ENCODE measurements around the gene MED9. TPM values are rescaled to one million over a fixed set of nuclear protein-coding genes. Genes with fewer than 3 reads are reported as not detected.
"Not testable (repeated sequence)": the region's sequence is repeated elsewhere in the genome, so short reads cannot be mapped to it uniquely, and the experiment has no call there.

Gene MED9
- total RNA-seq, 4 donors from 2014 or later = 3.2 to 17.4 (median 13.4) TPM

DNA sequence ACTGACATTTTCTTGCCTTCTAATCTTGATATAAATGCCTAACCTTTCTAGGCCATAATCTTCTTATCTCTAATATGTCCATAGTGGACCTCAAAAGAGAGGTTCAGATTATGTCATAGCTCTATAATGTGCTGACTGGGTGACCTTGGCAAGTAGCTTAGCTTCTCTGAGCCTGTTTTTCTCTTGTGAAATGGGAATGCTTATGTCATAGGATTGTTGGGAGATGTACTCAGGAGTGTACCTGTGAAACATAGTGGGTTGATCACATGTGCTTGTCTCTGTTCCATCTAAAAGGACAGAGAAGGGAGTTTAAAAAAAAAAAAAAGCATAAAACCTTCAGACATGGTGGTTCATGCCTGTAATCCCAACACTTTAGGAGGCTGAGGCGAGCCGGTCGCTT lies 2.4 kb downstream of the MED9 start:
- Histone ChIP-seq H3K4me1 (peaks cover 0 to 22% of the 10 kb centered on the region in 2 donors), H3K36me3 (no peaks in the 10 kb centered on the region), H3K4me3 (no peak overlapping the region), H3K9me3 (no peaks in the 10 kb centered on the region), H3K27ac (no peak overlapping the region), H3K27me3 (no peaks in the 10 kb centered on the region)
- intact Hi-C loops (cut with DNase I; ENCODE audit: low total_unique reads) = no loop called here
- TF ChIP-seq, protein P1, sequence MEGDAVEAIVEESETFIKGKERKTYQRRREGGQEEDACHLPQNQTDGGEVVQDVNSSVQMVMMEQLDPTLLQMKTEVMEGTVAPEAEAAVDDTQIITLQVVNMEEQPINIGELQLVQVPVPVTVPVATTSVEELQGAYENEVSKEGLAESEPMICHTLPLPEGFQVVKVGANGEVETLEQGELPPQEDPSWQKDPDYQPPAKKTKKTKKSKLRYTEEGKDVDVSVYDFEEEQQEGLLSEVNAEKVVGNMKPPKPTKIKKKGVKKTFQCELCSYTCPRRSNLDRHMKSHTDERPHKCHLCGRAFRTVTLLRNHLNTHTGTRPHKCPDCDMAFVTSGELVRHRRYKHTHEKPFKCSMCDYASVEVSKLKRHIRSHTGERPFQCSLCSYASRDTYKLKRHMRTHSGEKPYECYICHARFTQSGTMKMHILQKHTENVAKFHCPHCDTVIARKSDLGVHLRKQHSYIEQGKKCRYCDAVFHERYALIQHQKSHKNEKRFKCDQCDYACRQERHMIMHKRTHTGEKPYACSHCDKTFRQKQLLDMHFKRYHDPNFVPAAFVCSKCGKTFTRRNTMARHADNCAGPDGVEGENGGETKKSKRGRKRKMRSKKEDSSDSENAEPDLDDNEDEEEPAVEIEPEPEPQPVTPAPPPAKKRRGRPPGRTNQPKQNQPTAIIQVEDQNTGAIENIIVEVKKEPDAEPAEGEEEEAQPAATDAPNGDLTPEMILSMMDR (IDR thresholded peaks at IDR 0.05) = no peak
- no peak for TF ChIP-seq POLR2A (IDR thresholded peaks at IDR 0.05)
- DNase-seq = no peak

DNA sequence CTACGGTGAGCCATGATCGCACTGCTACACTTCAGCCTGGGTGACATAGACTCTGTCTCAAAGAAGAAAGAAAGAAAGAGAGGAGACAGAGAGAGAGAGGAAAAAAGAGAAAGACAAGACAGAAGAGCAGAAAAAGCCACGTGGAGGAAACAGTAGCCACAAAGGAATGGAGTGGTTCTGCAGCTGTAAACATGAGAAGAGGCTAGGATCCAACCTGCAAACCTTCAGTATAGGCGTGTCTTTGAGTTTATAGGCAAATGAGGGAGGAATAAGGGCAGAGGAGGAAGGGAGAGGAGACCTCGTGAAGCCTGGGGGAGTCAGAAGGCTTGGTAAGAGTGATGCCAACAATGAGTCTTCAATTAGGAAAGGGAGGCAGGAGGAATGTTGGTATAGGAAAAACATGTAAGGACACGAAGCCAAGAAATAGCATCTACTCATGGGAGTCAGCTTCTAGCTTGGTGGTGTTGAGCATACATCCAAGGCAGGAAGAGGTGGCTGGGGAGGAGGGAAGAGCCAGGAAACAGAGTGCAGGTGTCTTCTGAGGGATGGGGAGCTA lies 3.9 kb downstream of the MED9 start:
- Histone ChIP-seq H3K36me3 (no peaks in the 10 kb centered on the region), H3K27me3 (no peaks in the 10 kb centered on the region), H3K4me3 (no peak overlapping the region), H3K4me1 (peaks cover 0 to 22% of the 10 kb centered on the region in 2 donors), H3K27ac (peak overlapping the region; percentile 9 to 64), H3K9me3 (no peaks in the 10 kb centered on the region)
- TF ChIP-seq, protein P1 (IDR thresholded peaks at IDR 0.05) = no peak
- TF ChIP-seq POLR2A (IDR thresholded peaks at IDR 0.05) = no peak
- intact Hi-C loops (cut with DNase I; ENCODE audit: low total_unique reads) = no loop called here
- no peak for DNase-seq

- Histone ChIP-seq H3K27ac (peak overlapping the region in 1 of 2 donors; percentile 46), H3K4me3 (no peak overlapping the region), H3K9me3 (no peaks in the 10 kb centered on the region), H3K27me3 (no peaks in the 10 kb centered on the region), H3K36me3 (no peaks in the 10 kb centered on the region), H3K4me1 (peaks cover 0 to 16% of the 10 kb centered on the region in 2 donors)
- TF ChIP-seq, protein P1 (IDR thresholded peaks at IDR 0.05) = no peak
- TF ChIP-seq POLR2A (IDR thresholded peaks at IDR 0.05) = no peak
- intact Hi-C loops (cut with DNase I; ENCODE audit: low total_unique reads) = no loop called here
- DNase-seq = no peak
These were observed 5.1 kb downstream of the MED9 start for GRCh38 chr17:17481860-17482259.

DNA sequence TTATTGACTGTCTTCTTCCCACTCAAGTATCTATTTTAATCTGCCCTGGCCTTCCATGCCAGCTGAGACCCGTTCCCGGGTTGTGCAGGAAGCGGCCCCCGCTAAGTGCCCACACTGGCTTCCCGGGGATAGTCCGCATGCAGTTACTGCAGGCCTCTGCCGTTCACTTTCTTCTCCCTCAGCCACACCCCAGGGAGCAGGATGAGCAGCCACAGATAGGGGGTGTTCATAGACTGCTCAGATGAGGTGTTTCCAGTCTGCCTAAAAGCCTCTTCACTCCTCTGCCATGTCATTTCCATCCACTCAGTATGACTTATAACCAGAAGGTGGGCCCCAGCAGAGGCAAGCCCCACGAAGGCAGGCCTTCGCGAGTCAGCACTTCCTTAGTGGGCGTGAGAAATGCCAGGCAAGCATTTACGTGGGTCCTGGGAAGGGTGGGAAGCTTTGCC lies 7.7 kb downstream of the MED9 start:
- peaks cover 0 to 4% of the 10 kb centered on the region in 2 donors for H3K4me1 ChIP-seq
- no peak overlapping the region for H3K4me3 ChIP-seq
- no peaks in the 10 kb centered on the region for H3K27me3 ChIP-seq
- TF ChIP-seq, protein P1 (IDR thresholded peaks at IDR 0.05) = peak in 1 of 4 experiments; percentile 9
- no peak for TF ChIP-seq POLR2A (IDR thresholded peaks at IDR 0.05)
- H3K9me3 ChIP-seq = no peaks in the 10 kb centered on the region
- intact Hi-C loops (cut with DNase I; ENCODE audit: low total_unique reads) = no loop called here
- no peak overlapping the region for H3K27ac ChIP-seq
- no peak for DNase-seq
- no peaks in the 10 kb centered on the region for H3K36me3 ChIP-seq

DNA sequence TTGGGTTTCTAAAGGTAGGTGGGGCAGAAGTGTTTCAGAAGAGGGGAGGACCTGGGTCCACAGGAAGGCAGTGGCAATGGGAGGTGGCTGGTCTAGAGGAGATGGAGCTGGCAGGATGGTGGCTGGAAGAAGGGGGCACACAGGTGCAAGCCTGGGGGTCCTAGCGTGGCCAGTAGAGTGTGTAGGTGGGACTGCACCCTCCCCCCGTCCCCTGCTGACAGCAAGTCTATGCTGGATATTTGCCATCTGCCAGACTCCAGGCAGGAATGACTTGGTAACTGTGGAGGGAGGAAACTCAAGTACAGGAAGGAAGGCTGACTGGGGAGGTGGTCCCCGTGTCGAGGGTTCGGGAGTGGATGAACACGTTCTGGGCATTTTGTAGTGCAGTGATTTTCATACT lies 8.6 kb downstream of the MED9 start:
- no peak for TF ChIP-seq POLR2A (IDR thresholded peaks at IDR 0.05)
- TF ChIP-seq, protein P1 (IDR thresholded peaks at IDR 0.05) = no peak
- no peak overlapping the region for H3K4me3 ChIP-seq

GRCh38 chr17:17486416-17486815 lies 9.6 kb downstream of the MED9 start:
- intact Hi-C loops (cut with DNase I; ENCODE audit: low total_unique reads); H3K36me3 ChIP-seq: not testable (repeated sequence)

More for the DNA sequence above, 8.6 kb downstream of the MED9 start:
- H3K27ac ChIP-seq = no peak overlapping the region
- no peaks in the 10 kb centered on the region for H3K27me3 ChIP-seq
- no peaks in the 10 kb centered on the region for H3K36me3 ChIP-seq
- intact Hi-C loops (cut with DNase I; ENCODE audit: low total_unique reads) = no loop called here
- H3K9me3 ChIP-seq = no peaks in the 10 kb centered on the region
- peaks cover 0 to 4% of the 10 kb centered on the region in 2 donors for H3K4me1 ChIP-seq
- no peak for DNase-seq

More at GRCh38 chr17:17486416-17486815, 9.6 kb downstream of the MED9 start:
- not testable (repeated sequence) for H3K4me1 ChIP-seq, H3K27me3 ChIP-seq, H3K9me3 ChIP-seq, H3K4me3 ChIP-seq, DNase-seq, H3K27ac ChIP-seq
